Stimulated activated CD4-positive, alpha-beta T cell treated with anti-CD3 and anti-CD28 coated beads, Interleukin-1b, Interleukin-23, amount 100 ng/mL, for 48 hours (primary cell): Measurements from ENCODE around the gene ABHD12B.
A peak's percentile ranks its signal among the peaks of the same experiment; 100 is the strongest.
"Not testable (repeated sequence)": the region's sequence is repeated elsewhere in the genome, so short reads cannot be mapped to it uniquely, and the experiment has no call there.

ENCODE experiments used
- DNase-seq: peaks from one replicate; pipeline ENCODE4 v3.0.0-alpha.2; 2020

ABHD12B gene

GRCh38 chr14:50937325-50937724 is 65.5 kb downstream of the ABHD12B start:
- DNase-seq = no peak

- DNase-seq = no peak
These were observed 65.9 kb downstream of the ABHD12B start for GRCh38 chr14:50937800-50938199.

GRCh38 chr14:50941151-50941550 is 69.3 kb downstream of the ABHD12B start:
- no peak for DNase-seq

DNA sequence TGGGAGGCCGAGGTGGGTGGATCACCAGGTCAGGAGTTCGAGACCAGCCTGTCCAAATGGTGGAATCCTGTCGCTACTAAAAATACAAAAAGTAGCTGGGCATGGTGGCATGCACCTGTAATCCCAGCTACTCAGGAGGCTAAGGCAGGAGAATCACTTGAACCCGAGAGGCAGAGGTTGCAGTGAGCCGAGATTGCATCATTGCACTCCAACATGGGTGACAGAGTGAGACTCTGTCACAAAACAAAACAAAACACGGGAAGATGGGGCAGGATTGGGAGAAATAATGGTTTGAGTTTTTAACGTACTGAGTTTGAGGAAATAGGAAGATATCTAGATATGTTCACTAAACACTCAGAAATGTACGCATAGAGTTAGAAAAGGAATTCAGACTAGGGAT is 69.8 kb downstream of the ABHD12B start:
- DNase-seq = not testable (repeated sequence)

- DNase-seq = no peak
These were observed 71.5 kb downstream of the ABHD12B start for GRCh38 chr14:50943261-50943942.

GRCh38 chr14:50943943-50944646 is 72.2 kb downstream of the ABHD12B start, which contains the start of gene PYGL:
Gene PYGL, minus strand, starts transcription at chr14:50944483. Its CDS starts 80 bp downstream, at chr14:50944403.
- DNase-seq = peak; percentile 9

DNA sequence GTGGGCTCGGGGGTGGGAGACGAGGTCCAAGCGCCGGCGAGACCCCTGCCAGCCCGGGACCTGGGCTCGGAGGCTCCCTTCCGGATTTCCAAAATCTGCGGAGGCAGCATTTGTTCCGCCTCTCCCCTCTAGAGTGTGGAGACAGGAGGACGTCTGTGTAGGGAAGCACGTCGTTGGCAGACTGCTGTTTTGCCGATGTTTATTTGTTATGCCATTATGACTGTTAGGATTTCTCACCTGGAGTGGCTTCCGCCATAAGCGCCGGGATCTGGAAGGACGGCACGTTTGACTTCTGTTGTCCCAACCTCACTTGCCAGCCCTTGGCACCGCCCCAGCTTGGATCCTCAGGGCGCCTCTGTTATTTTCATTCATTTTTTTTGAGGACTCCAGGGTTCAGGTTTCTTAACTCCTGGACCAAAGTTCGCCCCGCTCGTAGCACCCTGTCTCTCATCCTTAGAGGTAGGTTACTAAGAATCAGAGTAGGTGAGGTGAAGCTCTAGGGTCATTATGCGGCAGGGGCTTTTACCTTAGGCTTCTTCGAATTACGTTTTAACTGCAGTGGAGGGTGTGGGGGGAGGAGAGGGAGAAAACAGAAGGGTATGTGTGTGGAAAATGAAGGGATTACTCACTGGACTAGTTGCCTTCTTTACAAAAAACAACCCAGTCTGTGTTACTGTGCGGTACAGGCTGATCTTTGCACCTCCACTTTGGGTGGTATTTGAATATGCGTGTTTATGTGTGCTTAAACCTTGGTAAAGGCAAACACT is 73.0 kb downstream of the ABHD12B start:
- DNase-seq = no peak

DNA sequence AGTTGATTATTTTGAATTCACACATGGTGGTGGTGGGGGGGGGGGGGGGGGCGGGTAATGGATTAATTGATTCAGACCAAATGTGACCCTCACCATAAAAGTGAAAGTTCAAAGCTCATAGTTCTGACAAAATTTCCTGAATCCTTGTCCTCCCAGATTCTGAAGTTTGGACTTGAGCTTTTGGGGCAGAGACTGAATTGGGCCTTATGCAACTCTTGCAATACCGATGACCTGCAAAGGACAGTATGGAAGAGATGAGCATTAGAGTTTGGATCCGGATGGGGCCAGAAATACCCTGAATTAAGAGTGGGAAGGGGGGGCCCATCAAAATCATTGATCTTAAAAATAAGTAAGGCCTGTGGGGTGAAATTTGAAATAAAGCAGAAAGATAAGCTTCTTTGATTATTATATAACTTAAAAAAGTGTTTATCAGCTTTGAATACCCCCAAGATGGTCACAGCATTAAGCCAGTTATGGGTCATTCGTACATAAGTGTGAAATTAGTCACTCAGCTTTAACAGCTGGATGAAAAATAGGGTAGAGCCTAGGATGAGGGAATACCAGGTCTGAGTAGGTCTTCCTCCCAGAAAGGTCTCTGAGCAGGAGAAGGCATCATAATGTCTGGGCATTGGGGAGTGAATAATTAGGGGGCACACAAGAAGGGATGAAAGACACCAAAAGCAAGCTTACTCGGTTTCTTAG is 74.5 kb downstream of the ABHD12B start:
- no peak for DNase-seq

DNA sequence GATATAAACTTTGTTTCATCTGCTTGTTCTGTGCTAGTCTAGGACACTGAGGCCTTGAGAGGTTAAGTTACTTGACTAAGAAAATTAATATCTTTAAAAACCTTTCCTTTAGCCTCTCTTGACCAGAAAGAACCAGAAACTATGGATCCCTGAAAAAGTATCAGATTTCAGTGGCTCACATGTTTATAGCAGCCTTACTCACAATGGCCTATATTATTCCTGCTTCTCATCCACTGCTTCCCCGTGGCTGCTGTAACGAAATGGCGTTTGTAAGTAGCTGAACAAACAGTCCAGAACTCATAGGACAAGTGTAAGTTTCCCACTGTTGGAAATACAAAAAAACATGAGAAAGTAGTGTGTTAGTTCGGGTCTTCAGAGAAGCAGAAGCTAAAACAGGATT is 75.6 kb downstream of the ABHD12B start:
- no peak for DNase-seq

DNA sequence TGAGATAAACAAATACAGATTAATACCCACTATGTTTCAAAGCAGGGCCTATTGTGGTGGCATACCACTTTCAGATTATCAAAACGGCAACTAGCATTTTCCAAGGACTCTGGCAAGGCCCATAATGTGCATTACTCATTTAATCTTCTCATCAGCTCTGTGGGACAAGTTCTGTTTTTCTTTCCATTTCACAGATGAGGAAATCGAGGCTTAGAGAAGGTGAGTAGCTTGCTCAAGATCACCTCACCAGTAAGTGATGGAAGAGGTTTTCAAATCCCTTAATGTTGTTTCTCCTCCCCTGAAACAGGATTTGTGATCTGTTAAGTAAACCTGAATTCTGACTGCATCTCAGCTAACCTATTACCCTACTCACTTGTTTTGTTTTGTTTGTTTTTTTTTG is 76.4 kb downstream of the ABHD12B start:
- no peak for DNase-seq

- no peak for DNase-seq
These were observed 79.2 kb downstream of the ABHD12B start for GRCh38 chr14:50951032-50951431.

GRCh38 chr14:50953502-50953901 is 81.6 kb downstream of the ABHD12B start:
- no peak for DNase-seq
